Activated T-cell treated with anti-CD3 and anti-CD28 coated beads, Interleukin-2, amount 50 U/mL, for 1 hour (primary cell): ENCODE data around the gene CRTAC1.

Experiments
- DNase-seq: peaks from one replicate; pipeline ENCODE4 v3.0.0-alpha.2; 2020

The CRTAC1 gene, protein sequence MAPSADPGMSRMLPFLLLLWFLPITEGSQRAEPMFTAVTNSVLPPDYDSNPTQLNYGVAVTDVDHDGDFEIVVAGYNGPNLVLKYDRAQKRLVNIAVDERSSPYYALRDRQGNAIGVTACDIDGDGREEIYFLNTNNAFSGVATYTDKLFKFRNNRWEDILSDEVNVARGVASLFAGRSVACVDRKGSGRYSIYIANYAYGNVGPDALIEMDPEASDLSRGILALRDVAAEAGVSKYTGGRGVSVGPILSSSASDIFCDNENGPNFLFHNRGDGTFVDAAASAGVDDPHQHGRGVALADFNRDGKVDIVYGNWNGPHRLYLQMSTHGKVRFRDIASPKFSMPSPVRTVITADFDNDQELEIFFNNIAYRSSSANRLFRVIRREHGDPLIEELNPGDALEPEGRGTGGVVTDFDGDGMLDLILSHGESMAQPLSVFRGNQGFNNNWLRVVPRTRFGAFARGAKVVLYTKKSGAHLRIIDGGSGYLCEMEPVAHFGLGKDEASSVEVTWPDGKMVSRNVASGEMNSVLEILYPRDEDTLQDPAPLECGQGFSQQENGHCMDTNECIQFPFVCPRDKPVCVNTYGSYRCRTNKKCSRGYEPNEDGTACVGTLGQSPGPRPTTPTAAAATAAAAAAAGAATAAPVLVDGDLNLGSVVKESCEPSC

DNA sequence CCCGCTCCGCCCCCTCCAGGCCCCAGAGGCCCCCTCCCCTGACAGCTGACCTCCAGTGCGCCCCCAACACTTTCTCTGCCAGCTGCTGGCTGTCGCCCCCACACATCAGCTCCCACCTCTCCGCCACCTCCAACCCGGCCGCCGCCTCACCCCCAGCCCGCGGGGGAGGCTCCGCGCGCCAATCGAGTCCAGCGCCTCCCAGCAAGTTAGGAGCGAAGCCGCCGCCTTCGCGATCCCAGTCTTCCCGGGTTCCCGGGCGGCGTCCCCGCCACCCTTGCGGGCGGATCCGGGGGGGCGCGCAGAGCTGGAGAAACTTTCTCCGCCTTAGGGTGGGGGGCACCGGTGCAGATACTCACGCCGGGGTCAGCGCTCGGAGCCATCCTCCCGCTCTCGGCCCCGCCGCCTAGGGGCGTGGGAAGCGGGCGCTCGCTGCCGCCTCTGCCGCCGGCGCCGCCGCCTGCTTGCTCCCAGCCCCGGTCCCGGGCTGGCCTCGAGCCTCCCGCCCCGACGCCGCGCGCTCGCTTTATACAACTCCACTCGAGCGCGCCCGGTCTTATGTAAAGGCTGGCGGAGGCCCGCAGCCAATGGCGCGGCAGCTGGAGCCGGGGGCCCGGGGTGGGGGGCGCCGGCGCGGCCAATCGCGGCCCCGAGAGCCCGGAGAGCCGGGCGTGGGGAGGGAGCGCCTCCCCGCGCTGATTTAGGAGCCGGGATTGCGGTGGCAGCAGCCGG lies at the start of gene CRTAC1:
CRTAC1 (minus strand) TSS at position 529 of the 729 bp plus-strand sequence; CDS start at position 380, 149 bp downstream.
- DNase-seq: no peak

DNA sequence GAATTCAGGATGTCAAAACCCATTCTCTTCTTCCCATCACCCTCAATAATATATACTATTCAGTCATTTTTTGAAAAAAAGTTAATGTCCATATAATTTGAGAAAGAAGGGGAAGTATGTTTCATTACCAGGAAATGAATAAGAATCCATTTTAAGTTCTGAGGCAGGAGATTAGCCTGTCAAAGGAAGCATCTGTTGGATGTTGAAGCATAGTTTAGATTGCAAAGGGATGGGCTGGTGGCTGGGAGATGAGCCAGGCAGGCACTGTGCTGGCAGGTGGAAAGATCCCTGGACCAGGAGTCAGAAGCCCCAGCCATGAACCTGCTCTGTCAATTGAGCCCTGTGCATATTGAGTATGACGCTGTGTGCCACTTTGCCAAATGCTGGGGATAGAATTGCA lies 48.4 kb upstream of the CRTAC1 start:
- DNase-seq: no peak

DNA sequence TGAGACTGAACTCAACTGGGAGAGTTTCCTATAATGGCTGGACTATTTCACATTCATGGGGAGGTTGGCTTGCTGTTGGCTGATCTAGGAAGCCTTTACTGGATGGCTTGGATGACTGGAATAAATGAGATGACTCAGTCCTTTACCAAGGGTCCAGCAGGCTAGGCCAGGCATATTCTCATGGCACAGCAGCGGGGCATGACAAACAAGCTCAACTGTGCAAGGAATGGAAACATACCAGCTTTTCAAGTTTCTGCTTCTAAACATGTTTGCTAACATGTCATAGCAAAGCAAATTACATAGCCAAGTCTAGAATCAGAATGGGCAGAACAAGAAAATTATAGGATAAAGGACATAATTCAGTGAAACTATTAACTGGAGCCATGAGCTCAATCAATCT lies 46.8 kb upstream of the CRTAC1 start:
- no peak for DNase-seq

DNA sequence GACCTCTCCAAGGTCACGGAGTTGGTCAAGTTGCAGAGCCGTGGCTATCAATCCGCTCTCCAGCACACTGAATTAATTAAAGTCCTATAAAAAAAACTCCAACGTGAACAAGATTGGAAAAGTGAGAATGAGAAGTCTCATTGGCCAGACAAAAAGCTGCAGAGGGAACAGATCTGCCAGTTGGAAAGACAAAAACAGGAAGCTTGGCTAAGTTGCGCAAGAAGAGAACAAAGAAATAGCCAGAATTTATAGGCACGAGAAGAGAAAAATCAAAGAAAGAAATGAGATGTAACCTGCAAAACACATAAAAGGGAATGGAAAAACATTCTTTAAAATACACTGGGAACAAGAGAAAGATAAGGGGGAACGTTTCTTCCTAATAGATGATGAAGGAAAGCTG lies 45.7 kb upstream of the CRTAC1 start:
- no peak for DNase-seq

DNA sequence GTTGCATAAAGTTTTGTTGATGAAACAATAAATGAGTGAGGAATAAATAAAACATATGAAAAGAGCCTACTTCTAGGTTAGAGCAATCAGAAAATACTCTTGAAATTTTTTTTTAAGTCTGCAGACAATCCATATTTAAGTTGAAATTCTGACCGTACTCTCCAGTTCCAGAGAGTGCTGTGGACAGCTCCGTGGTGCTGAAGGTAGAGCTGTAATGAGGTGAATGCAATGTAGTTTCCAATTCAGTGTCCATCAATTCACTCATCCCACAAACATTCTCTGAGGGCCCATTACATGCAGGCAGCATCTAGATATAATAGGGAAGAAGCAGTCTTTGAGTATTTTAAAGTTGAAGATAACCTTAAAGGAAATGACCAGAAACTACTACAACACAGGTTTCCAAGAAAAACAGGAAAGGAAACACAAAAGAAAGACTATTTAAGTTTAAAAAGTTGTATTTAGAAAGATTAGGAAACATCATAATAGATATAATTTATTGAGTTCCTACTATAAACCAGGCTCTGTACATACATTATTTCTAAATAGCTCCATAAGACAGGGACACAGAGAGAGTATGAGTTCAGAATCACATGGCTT lies 44.0 kb upstream of the CRTAC1 start:
- no peak for DNase-seq

DNA sequence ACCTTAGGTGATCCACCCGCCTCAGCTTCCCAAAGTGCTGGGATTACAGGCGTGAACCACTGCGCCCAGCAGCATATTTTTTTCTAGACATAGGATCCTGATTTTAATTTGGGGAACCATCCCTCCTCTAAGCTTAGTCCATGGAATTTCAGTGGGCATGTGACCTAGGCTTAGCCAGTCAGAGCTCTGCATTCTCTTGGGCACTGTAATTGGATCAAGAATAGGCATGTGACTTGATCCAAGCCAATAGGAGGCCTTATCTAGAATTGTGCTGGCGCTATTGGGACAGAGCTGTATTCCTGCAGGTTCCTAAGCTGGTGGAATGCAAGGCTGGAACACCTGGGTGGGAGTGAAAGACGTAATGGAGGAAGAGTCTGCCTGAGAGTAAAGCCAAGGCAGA lies 36.7 kb upstream of the CRTAC1 start:
- no peak for DNase-seq

DNA sequence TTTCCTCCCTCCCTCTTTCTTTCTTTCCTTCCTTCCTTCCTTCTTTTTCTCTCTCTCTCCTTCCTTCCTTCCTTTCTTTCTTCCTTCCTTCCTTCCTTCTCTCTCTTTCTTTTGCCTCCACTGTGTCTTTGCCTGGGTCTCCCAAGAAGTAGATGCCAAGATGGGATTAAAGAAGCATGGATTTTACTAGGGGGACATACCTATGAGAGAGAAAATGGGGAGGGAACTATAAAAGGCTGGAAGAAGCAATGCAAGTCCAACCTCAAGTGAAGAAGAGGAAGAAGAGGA lies 33.3 kb upstream of the CRTAC1 start:
- no peak for DNase-seq

DNA sequence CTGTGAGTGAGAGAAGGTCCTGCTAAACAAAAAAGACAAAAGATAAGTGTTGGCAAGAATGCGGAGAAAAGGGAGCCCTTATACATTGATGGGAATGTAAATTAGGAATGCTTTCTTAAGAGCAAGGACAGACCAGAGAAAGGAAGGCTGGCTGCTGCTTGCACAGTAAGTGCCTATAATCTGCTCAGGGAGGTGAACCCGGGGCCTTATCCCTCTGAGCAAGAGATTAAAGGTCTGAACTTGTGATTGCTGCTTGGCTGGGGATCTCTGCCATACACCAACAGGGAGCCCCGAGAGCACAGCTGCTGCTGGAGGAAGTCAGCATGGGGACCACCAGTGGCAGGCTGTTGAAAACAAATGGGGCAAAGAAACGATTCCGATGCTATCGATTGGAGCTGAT lies 32.0 kb upstream of the CRTAC1 start:
- no peak for DNase-seq

DNA sequence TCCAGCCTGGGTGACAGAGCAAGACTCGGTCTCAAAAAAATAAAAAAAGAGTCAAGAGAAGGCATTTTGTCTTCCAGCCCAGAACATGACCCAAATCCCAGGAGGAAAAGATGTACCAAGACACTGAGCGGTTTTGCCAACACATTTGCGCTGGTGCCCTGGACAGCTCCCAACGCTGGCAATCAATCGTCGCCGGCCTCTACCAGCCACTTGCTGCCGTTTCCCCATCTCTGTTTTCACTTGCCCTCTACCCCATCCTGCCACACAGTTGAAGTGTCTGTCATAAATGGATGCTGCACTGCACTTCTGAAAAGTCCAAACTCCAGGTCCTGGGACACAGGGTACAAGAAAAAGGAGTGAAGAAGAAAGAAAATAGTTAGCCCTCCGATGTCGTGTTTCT lies 29.7 kb upstream of the CRTAC1 start:
- DNase-seq: no peak

DNA sequence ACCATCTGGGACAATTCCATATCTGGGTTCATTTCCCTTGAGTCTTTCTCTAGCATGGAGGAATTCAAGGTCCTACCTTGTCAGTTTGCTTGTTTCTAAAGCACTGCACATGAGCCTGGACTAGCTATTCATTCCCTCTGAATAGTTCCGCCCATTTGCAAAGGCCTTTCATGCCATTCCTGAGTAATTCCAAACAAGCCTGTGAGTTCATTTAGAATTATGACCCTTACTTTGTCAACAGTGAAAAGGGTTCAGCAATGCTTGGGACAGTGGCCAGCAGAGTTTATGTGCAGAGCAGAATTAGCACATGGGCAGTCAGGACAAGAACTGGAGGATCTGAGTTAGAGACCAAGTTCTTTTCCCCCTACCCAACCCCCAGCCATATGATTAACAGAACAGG lies 27.9 kb upstream of the CRTAC1 start:
- DNase-seq: no peak

DNA sequence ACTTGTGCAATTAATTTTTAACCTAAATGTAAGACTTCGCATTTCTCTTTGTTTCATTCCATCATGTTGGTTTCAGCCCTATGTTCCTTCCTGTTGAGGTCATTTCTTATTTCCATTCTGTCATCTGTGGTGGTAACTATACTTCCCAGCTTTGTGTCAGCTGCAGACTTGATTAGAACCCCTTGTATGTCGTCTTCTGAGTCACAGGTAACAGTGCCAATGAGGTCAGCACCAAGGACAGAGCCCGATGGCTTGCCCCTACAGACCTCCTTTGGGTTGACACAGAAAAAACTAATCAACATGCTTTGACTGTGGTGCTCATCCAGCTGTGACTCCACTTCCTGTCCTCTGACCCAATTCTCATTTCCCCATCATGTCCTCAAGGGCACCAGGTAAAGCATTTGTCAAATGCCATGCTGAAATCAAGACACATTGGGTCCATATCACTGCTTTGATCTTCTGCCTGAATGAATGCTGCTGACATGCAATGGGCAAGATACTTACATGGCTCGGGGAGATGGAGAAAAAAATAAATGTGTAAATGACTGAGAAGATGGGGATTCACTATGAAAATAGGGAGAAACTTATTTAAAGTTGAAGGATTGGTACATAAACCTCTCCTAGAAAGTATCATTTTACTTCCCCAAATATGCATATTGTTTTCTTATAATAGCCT lies 25.6 kb upstream of the CRTAC1 start:
- no peak for DNase-seq

DNA sequence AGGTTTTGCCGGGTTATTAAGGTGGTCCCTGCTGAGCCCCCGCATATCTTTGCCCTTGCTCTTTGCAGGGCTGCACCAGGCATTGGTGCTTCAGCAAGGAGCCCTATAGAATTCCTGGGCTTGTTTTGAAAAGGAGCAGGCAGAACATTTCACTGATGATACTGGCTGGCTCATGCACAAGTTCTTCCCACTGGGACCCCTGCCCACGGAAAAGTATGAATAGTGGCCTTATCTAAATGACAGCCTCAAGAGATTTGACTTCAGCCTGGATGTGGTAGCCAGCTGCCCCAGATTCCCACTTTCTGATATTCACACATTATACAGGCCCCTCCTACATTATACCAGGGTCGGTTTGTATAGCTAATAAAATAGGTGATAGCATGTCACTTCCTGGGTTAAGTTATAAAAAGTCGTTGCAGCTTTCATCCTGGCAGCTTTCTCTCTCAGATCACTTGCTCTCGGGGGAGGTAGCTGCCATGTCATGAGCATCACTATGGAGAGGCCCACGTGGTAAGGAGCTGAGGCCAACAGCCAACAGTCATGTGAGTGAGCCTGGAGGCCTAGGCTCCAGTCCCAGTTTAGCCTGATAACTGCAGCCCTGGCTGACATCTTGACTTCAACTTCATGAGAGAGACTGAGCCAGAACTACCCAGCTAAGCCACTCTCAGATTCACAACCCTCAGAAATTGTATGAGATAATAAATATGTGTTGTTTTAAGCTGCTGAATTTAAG lies 16.8 kb upstream of the CRTAC1 start:
- no peak for DNase-seq

DNA sequence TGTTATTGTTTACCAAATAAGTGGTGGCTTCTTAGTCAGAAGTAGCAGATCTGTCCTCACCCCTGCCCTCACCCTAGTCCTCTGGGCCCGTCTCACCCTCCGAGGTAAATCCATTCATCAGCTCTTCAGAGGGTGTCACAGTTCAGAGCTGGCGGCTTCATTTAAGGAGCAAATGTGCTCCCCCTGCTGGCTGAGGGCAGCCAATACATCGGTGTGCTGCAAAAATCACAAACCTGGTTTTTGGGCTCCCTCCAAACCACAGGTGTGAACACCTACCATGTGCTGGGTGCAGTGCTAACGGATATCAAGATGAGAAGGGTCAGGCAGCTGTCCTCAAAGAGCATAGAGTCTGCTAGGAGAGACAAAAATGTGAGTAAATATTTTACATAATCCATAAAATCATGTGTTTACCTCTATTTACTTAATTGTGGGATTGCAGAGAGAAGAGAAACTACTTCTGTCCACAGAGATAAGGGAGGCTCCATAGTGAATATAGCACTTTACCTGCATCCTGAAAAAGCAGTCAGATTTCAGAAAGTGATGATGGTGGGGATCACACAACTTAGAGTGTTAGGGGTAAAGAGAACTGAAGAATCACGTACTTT lies 15.5 kb upstream of the CRTAC1 start:
- peak; percentile 55 for DNase-seq

DNA sequence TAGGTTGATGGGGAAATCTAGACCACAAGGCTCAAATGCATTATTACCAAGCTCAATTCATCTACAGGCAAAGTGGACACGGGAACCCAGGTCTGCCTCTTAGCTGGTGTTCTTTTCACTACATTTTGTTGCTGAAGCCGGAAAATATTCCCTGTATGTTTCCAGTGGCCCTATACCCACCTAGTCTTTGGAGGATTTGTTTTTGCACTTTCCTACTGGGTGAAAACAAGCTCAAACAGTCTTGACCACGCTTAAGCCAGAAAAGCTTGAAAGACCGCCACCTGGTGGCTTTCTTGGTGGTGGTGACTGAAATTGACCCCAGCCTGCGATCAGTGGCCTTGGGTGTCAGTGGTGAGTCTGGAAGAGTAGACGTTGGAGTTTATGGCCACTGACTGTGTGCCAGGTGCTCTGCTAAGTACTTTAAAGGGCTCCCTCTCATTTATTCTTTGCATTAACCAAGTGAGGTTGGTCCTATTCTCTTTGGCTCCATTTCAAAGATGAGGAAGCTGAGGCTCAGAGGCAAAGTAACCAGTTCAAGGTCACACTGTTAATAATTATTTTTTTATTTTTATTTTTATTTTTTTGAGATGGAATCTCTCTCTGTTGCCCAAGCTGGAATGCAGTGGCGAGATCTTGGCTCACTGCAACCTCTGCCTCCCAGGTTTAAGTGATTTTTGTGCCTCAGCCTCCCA lies 11.1 kb upstream of the CRTAC1 start:
- no peak for DNase-seq

DNA sequence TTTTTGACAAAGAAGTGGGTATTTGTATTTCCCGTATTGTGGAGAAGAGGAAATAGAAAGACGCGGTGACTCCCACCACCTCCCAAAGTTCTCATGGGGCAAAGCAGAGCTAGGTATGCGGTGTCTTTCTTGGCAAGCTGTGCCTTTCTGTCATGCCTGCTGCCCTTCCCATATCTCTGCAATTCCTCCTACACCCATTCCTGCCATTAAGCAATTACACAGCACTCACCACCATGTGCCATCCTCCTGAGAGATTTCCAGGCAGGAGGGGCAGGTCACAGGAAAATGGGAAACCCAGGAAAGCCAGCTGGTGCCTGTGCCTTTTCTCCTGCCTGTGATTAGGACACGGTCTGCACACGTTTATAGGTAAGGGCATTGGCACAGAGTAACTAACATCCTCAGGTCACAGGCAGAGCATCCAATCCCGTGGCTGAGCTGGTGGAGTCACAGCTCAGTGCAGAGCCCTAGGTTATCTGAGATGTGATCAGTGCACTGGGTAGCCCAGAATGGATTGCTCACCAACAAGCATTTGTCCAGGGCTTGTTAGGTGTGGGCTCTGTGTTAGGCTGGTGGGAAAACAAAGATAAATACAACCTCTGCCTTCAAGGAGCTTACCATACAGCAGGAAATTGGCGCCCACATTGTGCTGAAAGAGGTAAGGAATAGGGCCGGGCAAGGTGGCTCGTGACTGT lies 9.4 kb upstream of the CRTAC1 start:
- DNase-seq: no peak

DNA sequence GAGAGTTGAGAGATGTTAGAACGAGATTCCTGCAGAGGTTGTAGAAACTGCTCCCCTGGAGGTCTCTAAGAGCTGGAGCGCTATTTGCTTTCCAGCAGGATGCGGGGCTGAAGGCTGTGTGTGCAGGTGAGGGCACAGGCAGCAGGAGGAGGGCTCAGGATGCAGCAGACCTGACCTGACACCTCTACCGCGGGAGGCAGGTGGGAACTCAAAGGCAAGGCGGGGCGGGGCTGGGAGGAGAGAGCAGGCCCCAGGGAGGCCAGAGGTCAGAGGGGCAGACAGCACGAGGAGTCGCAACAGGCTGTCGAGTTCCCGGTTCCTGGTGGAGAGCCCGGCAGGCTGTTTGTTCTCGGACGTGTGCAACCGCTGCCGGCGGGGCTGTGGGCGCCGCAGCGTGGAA lies 7.9 kb upstream of the CRTAC1 start:
- no peak for DNase-seq

DNA sequence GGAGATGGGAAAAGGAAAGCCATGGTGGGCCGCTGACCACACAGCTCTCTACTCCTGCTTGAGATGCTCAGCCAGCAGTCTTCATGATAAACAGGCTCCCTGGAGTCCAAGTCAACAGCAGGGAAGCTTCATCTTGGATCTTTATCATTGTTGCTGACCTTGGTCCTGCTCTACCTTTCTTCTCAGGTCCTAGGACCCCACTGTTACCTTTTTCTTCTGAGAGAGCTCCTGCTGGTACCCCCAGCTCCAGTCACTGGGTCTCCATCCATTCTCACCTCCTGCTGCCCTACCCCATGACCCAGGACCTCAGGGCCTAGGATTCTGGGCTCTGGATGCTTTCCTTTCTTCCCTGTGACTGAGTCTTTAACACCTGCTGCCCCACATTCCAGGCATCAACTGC lies 5.2 kb upstream of the CRTAC1 start:
- no peak for DNase-seq

DNA sequence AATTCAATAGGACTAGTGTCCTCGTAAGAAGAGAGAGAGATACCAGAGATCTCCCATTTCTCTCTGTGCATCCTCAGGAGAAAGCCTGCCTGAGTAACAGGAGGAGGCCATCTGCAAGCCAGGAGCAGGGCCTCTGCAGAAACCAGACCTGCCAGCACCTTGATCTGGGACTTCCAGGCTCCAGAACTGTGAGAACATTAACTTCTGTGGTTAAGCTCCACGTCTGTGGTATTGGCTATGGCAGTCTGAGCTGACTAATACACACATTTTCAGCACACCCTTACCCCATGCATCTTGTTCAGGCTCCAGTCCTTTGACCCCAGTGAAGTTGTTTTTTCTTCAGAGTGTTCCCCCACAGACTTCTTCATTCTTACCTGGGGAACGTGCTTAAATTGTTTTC lies 3.1 kb upstream of the CRTAC1 start:
- DNase-seq: no peak

DNA sequence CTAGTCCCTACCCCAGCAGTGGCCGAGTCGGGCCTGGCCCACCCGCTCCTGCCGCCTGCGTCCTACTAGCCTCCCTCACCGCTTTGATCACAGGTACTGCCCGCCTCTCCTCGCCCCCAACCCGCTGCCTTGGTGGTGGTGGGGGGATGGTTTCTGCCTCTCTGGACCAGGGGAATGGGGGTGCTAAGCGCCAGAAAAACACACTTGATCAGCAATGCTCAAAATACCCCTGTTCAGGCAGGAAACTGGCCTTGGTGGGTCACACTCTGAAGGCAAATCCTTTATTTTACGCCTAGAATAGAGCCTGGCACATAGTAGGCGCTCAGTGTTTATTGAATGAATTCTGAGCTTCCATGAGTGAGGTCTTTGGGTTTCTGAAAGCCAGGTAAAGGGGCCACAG lies 1.0 kb upstream of the CRTAC1 start:
- DNase-seq: no peak

DNA sequence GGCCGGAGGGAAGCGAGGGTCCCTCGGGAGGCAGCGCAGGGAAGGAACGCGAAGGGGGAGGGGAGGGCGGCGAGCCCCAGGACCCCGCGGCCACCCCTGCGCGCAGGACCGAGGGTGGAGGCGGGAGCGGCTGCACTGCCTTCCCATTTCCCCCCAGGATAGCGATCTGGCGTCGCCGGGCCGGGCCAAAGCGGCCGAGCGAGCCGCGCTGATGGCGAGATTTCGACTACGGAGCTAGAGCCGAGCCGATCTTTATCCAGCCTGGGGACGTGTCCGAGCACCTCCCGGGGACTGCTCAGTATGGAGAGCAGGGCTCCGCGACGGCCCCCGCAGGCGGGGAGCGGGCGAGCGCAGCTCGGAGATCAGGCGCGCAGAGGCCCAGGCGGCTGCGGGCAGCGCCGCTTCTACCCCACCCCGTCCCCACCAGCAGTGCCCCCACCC lies 590 bp upstream of the CRTAC1 start:
- no peak for DNase-seq
